ENCODE data around the gene AKT1S1.

The AKT1S1 gene

GRCh38 chr19:49904136-49904535 lies 27.0 kb upstream of the AKT1S1 start:
- peaks cover 13% of the 10 kb centered on the region for H3K4me1 ChIP-seq (ENCODE audit: insufficient read depth, insufficient read length)
- no peak overlapping the region for H3K9ac ChIP-seq (ENCODE audit: insufficient read length, low read depth)
- no peak for TF ChIP-seq YY1 (IDR thresholded peaks at IDR 0.05; ENCODE audit: insufficient read depth, insufficient read length)
- TF ChIP-seq ZNF274 (IDR thresholded peaks at IDR 0.05; ENCODE audit: low read depth, low read length) = no peak
- TF ChIP-seq SUZ12 (IDR thresholded peaks at IDR 0.05; ENCODE audit: extremely low read depth, insufficient read depth, insufficient read length) = no peak

GRCh38 chr19:49896863-49897621 lies 19.9 kb upstream of the AKT1S1 start, which contains the start of gene IL4I1:
Gene IL4I1, minus strand, starts transcription at chr19:49896887. Its CDS starts 727 bp downstream, at chr19:49896160.
- no peak within 1 kb of the TSS for H3K9ac ChIP-seq (ENCODE audit: insufficient read length, low read depth)
- peaks cover 14% of the 10 kb centered on the region for H3K4me1 ChIP-seq (ENCODE audit: insufficient read depth, insufficient read length)
- no peak within 1 kb of the TSS for H3K4me3 ChIP-seq (ENCODE audit: insufficient read length, low read depth)

More at GRCh38 chr19:49904136-49904535, 27.0 kb upstream of the AKT1S1 start:
- DNase-seq (ENCODE audit: low read depth, low spot score) = no peak
- H3K27me3 ChIP-seq (ENCODE audit: insufficient read depth, insufficient read length) = no peaks in the 10 kb centered on the region
- no peak overlapping the region for H3K4me3 ChIP-seq (ENCODE audit: insufficient read length, low read depth)
- H3K9me3 ChIP-seq (ENCODE audit: insufficient read depth, low read length) = no peaks in the 10 kb centered on the region
- peaks cover 28% of the 10 kb centered on the region for H3K36me3 ChIP-seq (ENCODE audit: insufficient read depth, insufficient read length, low read length)

GRCh38 chr19:49895566-49896297 lies 18.6 kb upstream of the AKT1S1 start:
- no peak for TF ChIP-seq SUZ12 (IDR thresholded peaks at IDR 0.05; ENCODE audit: extremely low read depth, insufficient read depth, insufficient read length)
- TF ChIP-seq ZNF274 (IDR thresholded peaks at IDR 0.05; ENCODE audit: low read depth, low read length) = no peak
- TF ChIP-seq YY1 (IDR thresholded peaks at IDR 0.05; ENCODE audit: insufficient read depth, insufficient read length) = no peak
- H3K9ac ChIP-seq (ENCODE audit: insufficient read length, low read depth) = no peak overlapping the region
- no peaks in the 10 kb centered on the region for H3K27me3 ChIP-seq (ENCODE audit: insufficient read depth, insufficient read length)
- H3K9me3 ChIP-seq (ENCODE audit: insufficient read depth, low read length) = no peaks in the 10 kb centered on the region
- no peak overlapping the region for H3K4me3 ChIP-seq (ENCODE audit: insufficient read length, low read depth)
- peaks cover 22% of the 10 kb centered on the region for H3K4me1 ChIP-seq (ENCODE audit: insufficient read depth, insufficient read length)
- DNase-seq (ENCODE audit: low read depth, low spot score) = no peak
- no peaks in the 10 kb centered on the region for H3K36me3 ChIP-seq (ENCODE audit: insufficient read depth, insufficient read length, low read length)

More at GRCh38 chr19:49896863-49897621, 19.9 kb upstream of the AKT1S1 start, which contains the start of gene IL4I1:
- Histone ChIP-seq H3K27me3 (ENCODE audit: insufficient read depth, insufficient read length) (no peaks in the 10 kb centered on the region), H3K36me3 (ENCODE audit: insufficient read depth, insufficient read length, low read length) (no peaks in the 10 kb centered on the region), H3K9me3 (ENCODE audit: insufficient read depth, low read length) (no peaks in the 10 kb centered on the region)
- DNase-seq (ENCODE audit: low read depth, low spot score) = no peak
- TF ChIP-seq SUZ12 (IDR thresholded peaks at IDR 0.05; ENCODE audit: extremely low read depth, insufficient read depth, insufficient read length) (no peak), ZNF274 (IDR thresholded peaks at IDR 0.05; ENCODE audit: low read depth, low read length) (no peak), YY1 (IDR thresholded peaks at IDR 0.05; ENCODE audit: insufficient read depth, insufficient read length) (no peak)

GRCh38 chr19:49894879-49895565 lies 17.9 kb upstream of the AKT1S1 start:
- peaks cover 22% of the 10 kb centered on the region for H3K4me1 ChIP-seq (ENCODE audit: insufficient read depth, insufficient read length)
- no peaks in the 10 kb centered on the region for H3K9me3 ChIP-seq (ENCODE audit: insufficient read depth, low read length)
- TF ChIP-seq ZNF274 (IDR thresholded peaks at IDR 0.05; ENCODE audit: low read depth, low read length) = no peak
- DNase-seq (ENCODE audit: low read depth, low spot score) = no peak
- no peaks in the 10 kb centered on the region for H3K27me3 ChIP-seq (ENCODE audit: insufficient read depth, insufficient read length)
- H3K4me3 ChIP-seq (ENCODE audit: insufficient read length, low read depth) = no peak overlapping the region
- no peak overlapping the region for H3K9ac ChIP-seq (ENCODE audit: insufficient read length, low read depth)
- no peaks in the 10 kb centered on the region for H3K36me3 ChIP-seq (ENCODE audit: insufficient read depth, insufficient read length, low read length)

GRCh38 chr19:49894011-49894664 lies 17.0 kb upstream of the AKT1S1 start:
- H3K9me3 ChIP-seq (ENCODE audit: insufficient read depth, low read length) = peaks cover 8% of the 10 kb centered on the region; the same call in 1 of the 2 replicates

GRCh38 chr19:49892716-49893115 lies 15.6 kb upstream of the AKT1S1 start:
- H3K4me3 ChIP-seq (ENCODE audit: insufficient read length, low read depth) = no peak overlapping the region
- H3K4me1 ChIP-seq (ENCODE audit: insufficient read depth, insufficient read length) = peaks cover 24% of the 10 kb centered on the region
- H3K9ac ChIP-seq (ENCODE audit: insufficient read length, low read depth) = no peak overlapping the region
- peaks cover 11% of the 10 kb centered on the region; the same call in 1 of the 2 replicates for H3K9me3 ChIP-seq (ENCODE audit: insufficient read depth, low read length)
- H3K36me3 ChIP-seq (ENCODE audit: insufficient read depth, insufficient read length, low read length) = peaks cover 10% of the 10 kb centered on the region
- no peak for DNase-seq (ENCODE audit: low read depth, low spot score)
- H3K27me3 ChIP-seq (ENCODE audit: insufficient read depth, insufficient read length) = no peaks in the 10 kb centered on the region
- TF ChIP-seq SUZ12 (IDR thresholded peaks at IDR 0.05; ENCODE audit: extremely low read depth, insufficient read depth, insufficient read length) = no peak
- TF ChIP-seq ZNF274 (IDR thresholded peaks at IDR 0.05; ENCODE audit: low read depth, low read length) = no peak
- TF ChIP-seq YY1 (IDR thresholded peaks at IDR 0.05; ENCODE audit: insufficient read depth, insufficient read length) = no peak

More at GRCh38 chr19:49894011-49894664, 17.0 kb upstream of the AKT1S1 start:
- Histone ChIP-seq H3K27me3 (ENCODE audit: insufficient read depth, insufficient read length) (no peaks in the 10 kb centered on the region), H3K4me3 (ENCODE audit: insufficient read length, low read depth) (no peak overlapping the region), H3K9ac (ENCODE audit: insufficient read length, low read depth) (no peak overlapping the region), H3K36me3 (ENCODE audit: insufficient read depth, insufficient read length, low read length) (peaks cover 6% of the 10 kb centered on the region), H3K4me1 (ENCODE audit: insufficient read depth, insufficient read length) (peaks cover 24% of the 10 kb centered on the region)
- no peak for DNase-seq (ENCODE audit: low read depth, low spot score)
- TF ChIP-seq SUZ12 (IDR thresholded peaks at IDR 0.05; ENCODE audit: extremely low read depth, insufficient read depth, insufficient read length) = no peak
- no peak for TF ChIP-seq ZNF274 (IDR thresholded peaks at IDR 0.05; ENCODE audit: low read depth, low read length)
- no peak for TF ChIP-seq YY1 (IDR thresholded peaks at IDR 0.05; ENCODE audit: insufficient read depth, insufficient read length)
